PC-9 (cell line): ENCODE results near the gene KLK13.

ENCODE experiments used
- EZH2 ChIP-seq: fragments of 200-600 bp; sonication (generic); IDR thresholded peaks from 2 replicates; pipeline ENCODE4 v1.8.0; 2017; ENCODE audit warnings: antibody characterized with exemption, low read depth
- TF ChIP-seq, protein P1 (sequence below): fragments of 200-600 bp; sonication (generic); conservative IDR thresholded peaks from 2 replicates; pipeline ENCODE4 v1.6.1; 2017; ENCODE audit warnings: mixed run types, antibody characterized with exemption, mild to moderate bottlenecking, moderate library complexity

GRCh38 chr19:51075998-51076397 is 11.1 kb upstream of the KLK13 start:
- no peak for TF ChIP-seq EZH2
- TF ChIP-seq, protein P1, sequence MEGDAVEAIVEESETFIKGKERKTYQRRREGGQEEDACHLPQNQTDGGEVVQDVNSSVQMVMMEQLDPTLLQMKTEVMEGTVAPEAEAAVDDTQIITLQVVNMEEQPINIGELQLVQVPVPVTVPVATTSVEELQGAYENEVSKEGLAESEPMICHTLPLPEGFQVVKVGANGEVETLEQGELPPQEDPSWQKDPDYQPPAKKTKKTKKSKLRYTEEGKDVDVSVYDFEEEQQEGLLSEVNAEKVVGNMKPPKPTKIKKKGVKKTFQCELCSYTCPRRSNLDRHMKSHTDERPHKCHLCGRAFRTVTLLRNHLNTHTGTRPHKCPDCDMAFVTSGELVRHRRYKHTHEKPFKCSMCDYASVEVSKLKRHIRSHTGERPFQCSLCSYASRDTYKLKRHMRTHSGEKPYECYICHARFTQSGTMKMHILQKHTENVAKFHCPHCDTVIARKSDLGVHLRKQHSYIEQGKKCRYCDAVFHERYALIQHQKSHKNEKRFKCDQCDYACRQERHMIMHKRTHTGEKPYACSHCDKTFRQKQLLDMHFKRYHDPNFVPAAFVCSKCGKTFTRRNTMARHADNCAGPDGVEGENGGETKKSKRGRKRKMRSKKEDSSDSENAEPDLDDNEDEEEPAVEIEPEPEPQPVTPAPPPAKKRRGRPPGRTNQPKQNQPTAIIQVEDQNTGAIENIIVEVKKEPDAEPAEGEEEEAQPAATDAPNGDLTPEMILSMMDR: no peak
